ENCODE data around the gene KLB. TPM values are rescaled to one million over a fixed set of nuclear protein-coding genes. Genes with fewer than 3 reads are reported as not detected.
A peak's percentile ranks its signal among the peaks of the same experiment; 100 is the strongest.

The KLB gene
- total and polyA plus RNA-seq, 2 donors (not counting 1 experiment from before 2014, with no cell fraction given) = 0.09 TPM; not detected in 1

GRCh38 chr4:39362827-39363226, 43.9 kb upstream of the KLB start:
- no CpG with 5 or more reads among the region's 3 CpGs for WGBS (ENCODE audit: insufficient coverage)

More at GRCh38 chr4:39362827-39363226, 43.9 kb upstream of the KLB start:
- H3K36me3 ChIP-seq (replicated peaks in 1 of 2; ENCODE audit: control extremely low read depth in 1 of 2, control insufficient read depth in 1 of 2, extremely low read depth in 1 of 2, insufficient read depth in 2 of 2, low read length in 1 of 2) = no peaks in the 10 kb centered on the region
- ChIA-PET POLR2A (no interaction called here), CTCF (no interaction called here)
- no peak overlapping the region for H3K4me2 ChIP-seq (replicated peaks; ENCODE audit: low read depth, low read length, poor library complexity, severe bottlenecking)
- no peaks in the 10 kb centered on the region for H3K27me3 ChIP-seq (replicated peaks in 1 of 4; ENCODE audit: control extremely low read depth in 1 of 4, control insufficient read depth in 3 of 4, insufficient read depth in 4 of 4, low read length in 3 of 4)
- H3K9me3 ChIP-seq (ENCODE audit: control extremely low read depth in 1 of 3, control insufficient read depth in 2 of 3, insufficient read depth in 1 of 3, low read length in 2 of 3) = no peaks in the 10 kb centered on the region
- H3K4me1 ChIP-seq (ENCODE audit: control insufficient read depth in 2 of 2, insufficient read depth in 2 of 2, low read length in 2 of 2) = peaks cover 39 to 60% of the 10 kb centered on the region in 2 donors
- H3K27me3 Mint-ChIP-seq = no peaks in the 10 kb centered on the region
- intact Hi-C loops (cut with micrococcal nuclease) = loop anchor here (10.0 kb wide), 3 partner anchors 272 to 692 kb away; partner anchors contain the start of genes N4BP2, SMIM14 and TLR1
- TF ChIP-seq CTCF (IDR thresholded peaks at IDR 0.05) (no peak), EZH2 (IDR thresholded peaks at IDR 0.05; ENCODE audit: borderline replicate concordance, insufficient read depth, low read depth, low read length, poor library complexity, severe bottlenecking) (no peak)
- H3K27ac ChIP-seq (ENCODE audit: low read length in 2 of 2) = peak overlapping the region in 1 of 2 donors; percentile 43
- ATAC-seq (ENCODE audit: low read depth) (no peak), DNase-seq (no peak)
- peak overlapping the region; percentile 4 for H3K27ac Mint-ChIP-seq
- H3K4me3 ChIP-seq (ENCODE audit: control extremely low read depth in 1 of 5, extremely low read depth in 1 of 5, insufficient read depth in 1 of 5, low read depth in 2 of 5, low read length in 4 of 5) = no peak overlapping the region
- peaks cover 84% of the 10 kb centered on the region for H3K79me2 ChIP-seq (ENCODE audit: control insufficient read depth, insufficient read depth, low read length)
- peaks cover 50% of the 10 kb centered on the region for H3K4me1 Mint-ChIP-seq
- H2AFZ ChIP-seq (ENCODE audit: insufficient read depth, low read depth, low read length, poor library complexity, severe bottlenecking) = no peak overlapping the region
- no peaks in the 10 kb centered on the region for H3K9me3 Mint-ChIP-seq (ENCODE audit: insufficient read depth)
- peaks cover 24% of the 10 kb centered on the region for H4K20me1 ChIP-seq (ENCODE audit: control insufficient read depth, insufficient read depth, low read length, poor library complexity, severe bottlenecking)
- H3K9ac ChIP-seq (ENCODE audit: low read length) = no peak overlapping the region
- H3K4me3 Mint-ChIP-seq = no peak overlapping the region

Data from B cell (primary cell).